ENCODE results near the gene FGFR3. TPM values are rescaled to one million over a fixed set of nuclear protein-coding genes. Genes with fewer than 3 reads are reported as not detected.

Gene FGFR3
- total and polyA plus RNA-seq, 2 of the 8 experiments (the other 6 are each of a cell fraction or from before 2014, with no cell fraction given), result 9.0 to 19.5 TPM

DNA sequence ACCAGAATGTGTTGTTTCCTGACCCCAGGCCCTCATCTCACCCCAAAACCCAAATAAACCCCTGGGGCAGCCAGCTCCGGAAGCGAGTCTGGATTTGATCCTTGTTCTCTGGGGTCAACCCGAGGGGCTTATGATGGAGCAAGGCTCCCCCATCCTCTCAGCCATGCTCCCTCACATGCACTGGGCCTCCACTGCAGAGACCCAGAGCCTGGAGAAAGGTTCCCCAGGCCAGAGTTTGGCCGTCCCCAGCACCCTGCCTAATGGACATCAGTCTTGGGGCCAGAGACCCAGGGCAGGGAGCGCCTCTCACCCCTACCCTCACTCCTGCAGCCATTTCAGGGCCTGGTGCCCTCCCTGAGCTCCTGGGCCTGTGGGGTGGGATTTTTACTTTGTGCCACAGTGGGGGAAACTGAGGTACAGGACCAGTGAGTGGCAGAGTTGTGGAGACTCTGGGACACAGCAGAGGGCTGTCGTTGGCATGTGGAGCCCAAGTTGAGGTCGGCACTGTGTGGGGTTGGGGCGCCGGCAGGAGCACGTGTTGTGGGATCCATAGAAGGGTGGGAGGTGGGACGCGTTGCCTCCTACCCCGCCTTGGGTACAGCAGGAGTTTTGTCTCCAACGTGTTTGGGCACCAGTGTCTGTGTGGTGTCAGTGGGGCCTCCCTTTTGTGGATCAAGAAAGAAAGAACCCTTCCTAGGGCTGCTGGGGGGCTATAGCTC is 3.6 kb downstream of the FGFR3 start (continued):
- TF ChIP-seq, protein P1, sequence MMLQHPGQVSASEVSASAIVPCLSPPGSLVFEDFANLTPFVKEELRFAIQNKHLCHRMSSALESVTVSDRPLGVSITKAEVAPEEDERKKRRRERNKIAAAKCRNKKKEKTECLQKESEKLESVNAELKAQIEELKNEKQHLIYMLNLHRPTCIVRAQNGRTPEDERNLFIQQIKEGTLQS (IDR thresholded peaks at IDR 0.05; ENCODE audit: insufficient read depth, low read depth, low read length), result no peak
- TF ChIP-seq SP1 (IDR thresholded peaks at IDR 0.05; ENCODE audit: low read depth, low read length), result no peak
- TF ChIP-seq SIRT6 (IDR thresholded peaks at IDR 0.05; ENCODE audit: low read length), result no peak
- TF ChIP-seq E2F6 (IDR thresholded peaks at IDR 0.05), result no peak
- no peak for TF ChIP-seq POU5F1 (IDR thresholded peaks at IDR 0.05; ENCODE audit: low read depth, low read length)
- TF ChIP-seq EGR1 (IDR thresholded peaks at IDR 0.05; ENCODE audit: borderline replicate concordance, low read depth, low read length), result no peak
- TF ChIP-seq JUND (IDR thresholded peaks at IDR 0.05; ENCODE audit: low read length), result no peak
- TF ChIP-seq MAX (IDR thresholded peaks at IDR 0.05), result no peak
- TF ChIP-seq BACH1 (IDR thresholded peaks at IDR 0.05; ENCODE audit: low read length), result no peak
- TF ChIP-seq CEBPB (IDR thresholded peaks at IDR 0.05; ENCODE audit: low read depth, low read length), result no peak

Data from H1 (cell line).